Measurements from ENCODE around the gene ZNF611.
"Not testable (repeated sequence)": the region's sequence is repeated elsewhere in the genome, so short reads cannot be mapped to it uniquely, and the experiment has no call there.

The ZNF611 gene

DNA sequence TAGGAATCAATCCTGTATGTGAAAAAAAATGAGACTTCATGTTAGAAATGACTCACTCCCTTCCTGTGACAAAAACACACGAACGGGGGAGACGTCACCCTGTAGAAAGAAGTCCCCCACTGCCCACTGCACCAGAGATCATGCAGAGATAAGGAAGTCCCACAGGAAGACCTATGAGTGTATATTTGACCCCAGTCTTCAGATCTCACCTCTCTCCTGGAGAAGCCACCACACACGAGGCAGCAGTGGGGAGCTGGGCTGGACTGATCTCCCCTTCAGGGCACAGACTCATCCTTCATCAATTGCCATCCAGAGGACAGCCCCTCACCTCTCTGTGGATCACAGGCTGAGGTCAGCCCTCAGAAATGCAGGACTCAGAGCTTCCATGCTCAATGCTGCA, 18.9 kb downstream of the ZNF611 start:
- DNase-seq = not testable (repeated sequence)

GRCh38 chr19:52715330-52715729, 19.5 kb downstream of the ZNF611 start:
- DNase-seq = not testable (repeated sequence)

GRCh38 chr19:52713051-52713450, 21.8 kb downstream of the ZNF611 start:
- not testable (repeated sequence) for DNase-seq

DNA sequence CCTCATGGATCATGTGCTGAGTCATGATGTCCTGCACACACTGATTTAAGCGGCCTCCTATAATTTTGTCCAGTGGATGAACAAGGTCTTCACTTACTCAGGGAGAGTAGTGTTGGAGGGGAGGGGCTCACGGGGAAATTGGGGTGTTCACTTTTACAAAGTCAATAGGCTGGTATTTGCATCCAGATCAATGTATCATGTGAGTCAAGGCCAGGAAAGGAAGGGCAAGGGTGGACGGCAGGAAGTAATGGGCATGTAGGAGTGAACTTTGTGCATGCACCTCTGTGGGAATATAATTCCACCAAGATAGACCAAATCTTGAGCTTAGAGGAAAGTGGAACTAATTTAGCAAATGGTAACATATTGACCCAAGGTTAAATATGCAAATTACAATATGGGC, 23.2 kb downstream of the ZNF611 start:
- DNase-seq = not testable (repeated sequence)

- DNase-seq = no peak
Measured at GRCh38 chr19:52710538-52710937, 24.3 kb downstream of the ZNF611 start.

DNA sequence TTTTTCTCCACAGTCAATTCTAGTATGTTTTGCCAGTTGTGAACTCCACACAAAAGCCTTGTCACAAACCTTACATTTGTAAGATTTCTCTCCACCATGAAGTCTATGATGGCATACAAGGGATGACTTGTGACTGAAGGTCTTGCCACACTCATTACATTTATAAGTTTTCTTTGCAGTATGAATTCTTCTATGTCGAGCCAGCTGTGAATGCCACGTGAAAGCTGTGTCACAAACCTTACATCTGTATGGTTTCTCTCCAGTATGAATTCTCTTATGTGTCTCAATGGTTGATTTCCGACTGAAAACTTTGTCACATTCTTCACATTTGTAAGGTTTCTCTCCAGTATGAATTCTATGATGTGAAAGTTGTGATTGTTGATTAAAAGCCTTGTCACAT, 29.2 kb downstream of the ZNF611 start:
- not testable (repeated sequence) for DNase-seq

GRCh38 chr19:52703917-52704316, 30.9 kb downstream of the ZNF611 start:
- DNase-seq = peak; percentile 31

GRCh38 chr19:52700673-52701072, 34.2 kb downstream of the ZNF611 start:
- DNase-seq = no peak

GRCh38 chr19:52699555-52699954, 35.3 kb downstream of the ZNF611 start:
- DNase-seq = peak; percentile 36

GRCh38 chr19:52695996-52696395, 38.8 kb downstream of the ZNF611 start:
- peak; percentile 4 for DNase-seq

- no peak for DNase-seq
Measured at GRCh38 chr19:52694921-52695320, 39.9 kb downstream of the ZNF611 start.

GRCh38 chr19:52694281-52694680, 40.6 kb downstream of the ZNF611 start:
- DNase-seq = not testable (repeated sequence)

GRCh38 chr19:52692431-52693008, 42.3 kb downstream of the ZNF611 start:
- no peak for DNase-seq

- DNase-seq = peak; percentile 10
Measured at GRCh38 chr19:52691737-52692136, 43.1 kb downstream of the ZNF611 start.

DNA sequence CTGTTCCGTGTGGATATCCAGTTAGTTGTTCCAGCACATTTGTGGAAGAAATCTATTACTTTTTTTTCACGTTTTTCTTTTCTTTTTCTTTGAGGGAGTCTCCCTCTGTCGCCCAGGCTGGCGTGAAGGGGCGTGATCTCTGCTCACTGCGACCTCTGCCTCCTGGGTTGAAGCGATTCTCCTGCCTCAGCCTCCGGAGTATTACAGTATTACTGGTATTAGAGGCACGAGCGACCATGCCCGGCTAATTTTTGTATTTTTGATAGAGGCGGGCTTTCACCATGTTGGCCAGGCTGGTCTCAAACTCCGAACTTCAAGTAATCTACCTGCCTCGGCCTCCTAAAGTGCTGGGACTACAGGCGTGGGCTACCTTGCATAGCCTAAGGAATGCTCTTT, 43.6 kb downstream of the ZNF611 start:
- DNase-seq = peak; percentile 40

DNA sequence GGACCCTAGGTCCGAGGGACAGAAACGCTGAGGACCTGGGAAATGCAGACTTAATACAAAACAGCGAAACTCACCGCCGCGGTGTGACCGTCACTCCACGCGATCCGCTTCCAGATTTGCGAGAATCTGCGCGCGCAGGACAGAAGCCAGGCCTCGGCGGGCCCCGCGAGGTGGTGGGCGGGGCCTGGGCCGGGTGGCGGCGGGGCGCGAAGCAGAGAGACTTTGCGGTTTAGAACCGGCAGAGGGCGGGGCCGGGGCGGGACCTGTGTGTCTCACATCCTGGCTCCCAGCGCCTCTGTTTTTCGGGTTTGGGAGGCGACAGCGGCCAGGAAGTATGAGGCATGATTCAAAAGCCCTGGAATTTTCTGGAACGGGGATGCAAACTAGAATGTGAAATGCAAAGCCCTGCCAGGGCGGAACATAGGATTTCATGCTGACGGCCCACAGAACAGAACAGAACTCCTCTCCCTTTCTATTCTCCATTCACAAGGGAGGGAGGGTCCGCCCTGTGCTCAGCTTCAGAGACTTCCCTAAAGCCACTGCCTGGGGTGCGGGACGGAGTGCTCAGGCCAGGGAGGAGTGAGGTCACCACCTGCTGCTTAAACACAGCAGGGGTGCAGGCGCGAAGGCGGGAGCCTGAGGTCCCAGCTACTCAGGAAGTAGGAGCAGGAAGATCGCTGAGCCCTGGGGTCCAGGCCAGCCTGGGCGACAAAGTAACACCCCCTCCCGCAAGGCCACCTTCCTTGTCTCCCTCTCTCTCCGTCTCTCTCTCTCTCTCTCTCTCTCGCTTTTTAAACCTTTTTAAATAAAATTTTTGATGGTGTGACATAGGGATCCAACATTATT, 44.3 kb downstream of the ZNF611 start:
- peak; percentile 96 for DNase-seq

GRCh38 chr19:52689843-52690368, 44.9 kb downstream of the ZNF611 start:
- peak; percentile 69 for DNase-seq

DNA sequence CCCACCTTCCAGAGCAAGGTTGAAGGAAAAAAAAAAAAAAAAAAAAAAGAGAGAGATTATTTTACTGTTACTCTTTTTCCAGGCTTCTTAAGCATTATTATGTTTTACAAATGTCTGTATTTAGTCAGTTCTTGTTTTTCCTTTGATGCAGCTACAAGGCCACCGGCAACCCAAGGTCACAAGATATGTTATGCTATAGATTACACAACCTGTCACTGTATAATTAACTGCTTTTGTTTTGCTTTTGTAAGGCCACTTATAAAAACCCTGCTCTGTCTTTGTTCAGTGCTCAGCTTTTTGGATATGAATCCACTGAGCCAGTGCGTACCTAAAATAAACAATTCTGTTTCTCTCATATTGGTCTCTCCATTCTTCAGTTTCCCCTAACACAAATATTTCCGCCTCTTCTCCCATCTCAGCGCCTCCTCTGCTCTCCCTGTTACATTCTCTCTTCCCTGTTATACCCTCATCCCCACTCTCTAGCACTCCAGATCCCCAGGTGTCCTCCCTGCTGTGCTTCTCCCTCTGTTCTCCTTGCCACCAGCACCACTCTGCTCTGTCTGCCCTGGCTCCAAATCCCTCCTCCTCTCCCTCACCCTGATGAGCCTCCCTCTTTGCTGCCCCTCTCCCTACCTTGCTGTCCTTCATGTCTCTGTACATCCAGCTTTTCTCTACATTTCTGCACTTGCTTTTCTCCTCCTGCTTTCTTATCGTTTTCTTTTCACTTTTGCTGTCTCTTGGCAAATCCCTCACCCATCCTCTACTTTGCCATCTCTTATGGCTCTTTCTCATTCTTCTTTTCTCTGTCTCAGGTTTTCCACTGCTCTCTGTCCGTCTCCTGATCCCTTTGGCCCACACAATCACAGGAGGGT, 45.7 kb downstream of the ZNF611 start:
- DNase-seq = not testable (repeated sequence)

DNA sequence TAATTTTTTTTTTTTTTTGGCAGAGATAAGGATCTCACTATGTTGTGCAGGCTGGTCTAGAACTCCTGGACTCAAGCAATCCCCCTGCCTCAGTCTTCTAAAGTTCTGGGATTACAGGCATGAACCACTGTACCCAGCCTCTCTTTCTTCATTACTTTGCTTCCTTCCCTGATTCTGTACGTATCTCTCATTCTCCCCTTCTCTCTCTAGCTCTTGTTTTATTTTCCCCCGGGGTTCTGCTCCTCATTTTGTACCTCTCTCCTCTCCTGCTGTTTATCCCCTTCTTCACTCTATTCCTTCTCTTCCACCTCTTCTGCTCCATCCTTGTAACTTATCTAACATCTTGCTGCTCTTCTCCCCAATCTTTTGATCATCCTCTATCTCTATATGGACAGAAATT, 46.5 kb downstream of the ZNF611 start:
- DNase-seq = no peak

DNA sequence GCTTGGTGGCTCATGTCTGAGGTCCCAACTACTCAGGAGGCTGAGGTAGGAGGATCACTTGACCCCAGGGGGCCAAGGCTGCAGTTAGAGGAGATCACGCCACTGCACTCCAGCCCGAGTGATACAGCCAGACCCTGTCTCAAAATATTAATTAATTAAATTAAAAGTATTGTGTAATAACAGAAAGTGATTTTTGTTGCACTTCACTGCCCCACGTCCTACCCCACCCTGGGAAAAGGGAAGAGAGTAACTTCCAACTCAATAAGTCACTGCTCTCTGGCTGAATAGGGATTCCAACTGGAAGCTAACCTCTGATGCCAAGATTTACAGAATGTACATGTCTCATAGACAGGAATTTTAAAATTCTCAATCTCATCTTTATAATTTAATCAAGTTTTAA, 47.2 kb downstream of the ZNF611 start:
- no peak for DNase-seq

DNA sequence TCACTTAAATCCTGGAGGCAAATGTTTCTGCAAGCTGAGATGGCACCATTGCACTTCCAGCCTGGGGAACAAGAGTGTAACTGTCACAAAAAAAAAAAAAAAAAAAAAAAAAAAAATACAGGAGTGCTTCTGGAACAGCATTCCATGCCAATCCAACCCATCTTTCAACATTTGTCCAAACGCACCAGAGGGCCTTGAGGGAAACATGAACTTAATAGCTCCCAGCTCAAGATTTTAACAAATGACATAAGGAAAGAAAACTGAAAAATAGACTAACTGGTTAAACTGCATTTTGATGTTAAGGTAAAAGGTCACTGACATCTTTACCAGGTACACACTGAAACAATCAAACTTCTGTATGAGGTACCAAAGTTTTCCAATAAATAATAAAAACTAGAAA, 49.0 kb downstream of the ZNF611 start:
- DNase-seq = no peak

GRCh38 chr19:52681216-52681615, 53.6 kb downstream of the ZNF611 start:
- peak; percentile 4 for DNase-seq

- no peak for DNase-seq
Measured at GRCh38 chr19:52679598-52679997, 55.2 kb downstream of the ZNF611 start.
